ENCODE measurements around the gene ZNF778. TPM values are rescaled to one million over a fixed set of nuclear protein-coding genes. Genes with fewer than 3 reads are reported as not detected.

ZNF778 gene
- total and polyA plus RNA-seq, 2 donors (not counting 1 experiment from before 2014, with no cell fraction given) = 2.2 to 13.4 TPM

- WGBS (ENCODE audit: insufficient coverage) = 97% methylated on average over 25 of the region's 27 CpGs
- no peaks in the 10 kb centered on the region for H3K9me3 ChIP-seq (ENCODE audit: control extremely low read depth in 1 of 3, control insufficient read depth in 2 of 3, insufficient read depth in 1 of 3, low read length in 2 of 3)
- peaks cover 36% of the 10 kb centered on the region for H3K79me2 ChIP-seq (ENCODE audit: control insufficient read depth, insufficient read depth, low read length)
- H3K4me3 Mint-ChIP-seq = no peak overlapping the region
- no peaks in the 10 kb centered on the region for H3K27me3 ChIP-seq (replicated peaks in 1 of 4; ENCODE audit: control extremely low read depth in 1 of 4, control insufficient read depth in 3 of 4, insufficient read depth in 4 of 4, low read length in 3 of 4)
- TF ChIP-seq EZH2 (IDR thresholded peaks at IDR 0.05; ENCODE audit: borderline replicate concordance, insufficient read depth, low read depth, low read length, poor library complexity, severe bottlenecking) = no peak
- no peak for TF ChIP-seq CTCF (IDR thresholded peaks at IDR 0.05)
- no peak overlapping the region for H3K4me3 ChIP-seq (ENCODE audit: control extremely low read depth in 1 of 5, extremely low read depth in 1 of 5, insufficient read depth in 1 of 5, low read depth in 2 of 5, low read length in 4 of 5)
- no peak overlapping the region for H2AFZ ChIP-seq (ENCODE audit: insufficient read depth, low read depth, low read length, poor library complexity, severe bottlenecking)
- H4K20me1 ChIP-seq (ENCODE audit: control insufficient read depth, insufficient read depth, low read length, poor library complexity, severe bottlenecking) = peaks cover 66% of the 10 kb centered on the region
- no peaks in the 10 kb centered on the region for H3K27me3 Mint-ChIP-seq
- CTCF ChIA-PET = interaction anchor here (0.6 kb wide), 1 partner anchor 248 kb away, joined by 4 read pairs; no protein-coding TSS in a partner anchor
- DNase-seq (no peak), ATAC-seq (ENCODE audit: low read depth) (no peak)
- no peaks in the 10 kb centered on the region for H3K4me1 Mint-ChIP-seq
- H3K9me3 Mint-ChIP-seq (ENCODE audit: insufficient read depth) = no peaks in the 10 kb centered on the region
- no peak overlapping the region for H3K9ac ChIP-seq (ENCODE audit: low read length)
- H3K27ac Mint-ChIP-seq = no peak overlapping the region
- no peak overlapping the region for H3K4me2 ChIP-seq (replicated peaks; ENCODE audit: low read depth, low read length, poor library complexity, severe bottlenecking)
- intact Hi-C loops (cut with micrococcal nuclease) = no loop called here
- POLR2A ChIA-PET = no interaction called here
- H3K27ac ChIP-seq (ENCODE audit: low read length in 2 of 2) = no peak overlapping the region
- no peaks in the 10 kb centered on the region for H3K4me1 ChIP-seq (ENCODE audit: control insufficient read depth in 2 of 2, insufficient read depth in 2 of 2, low read length in 2 of 2)
- H3K36me3 ChIP-seq (replicated peaks in 1 of 2; ENCODE audit: control extremely low read depth in 1 of 2, control insufficient read depth in 1 of 2, extremely low read depth in 1 of 2, insufficient read depth in 2 of 2, low read length in 1 of 2) = peaks cover 5 to 71% of the 10 kb centered on the region in 2 experiments
These were observed 52.5 kb downstream of the ZNF778 start for GRCh38 chr16:89269805-89270665.

- Mint-ChIP-seq H3K4me1 (no peaks in the 10 kb centered on the region), H3K9me3 (ENCODE audit: insufficient read depth) (no peaks in the 10 kb centered on the region), H3K27me3 (no peaks in the 10 kb centered on the region), H3K27ac (no peak overlapping the region), H3K4me3 (no peak overlapping the region)
- Histone ChIP-seq H3K9ac (ENCODE audit: low read length) (no peak overlapping the region), H3K4me3 (ENCODE audit: control extremely low read depth in 1 of 5, extremely low read depth in 1 of 5, insufficient read depth in 1 of 5, low read depth in 2 of 5, low read length in 4 of 5) (no peak overlapping the region), H4K20me1 (ENCODE audit: control insufficient read depth, insufficient read depth, low read length, poor library complexity, severe bottlenecking) (peaks cover 72% of the 10 kb centered on the region), H3K4me1 (ENCODE audit: control insufficient read depth in 2 of 2, insufficient read depth in 2 of 2, low read length in 2 of 2) (no peaks in the 10 kb centered on the region), H3K79me2 (ENCODE audit: control insufficient read depth, insufficient read depth, low read length) (peaks cover 44% of the 10 kb centered on the region), H2AFZ (ENCODE audit: insufficient read depth, low read depth, low read length, poor library complexity, severe bottlenecking) (no peak overlapping the region), H3K4me2 (replicated peaks; ENCODE audit: low read depth, low read length, poor library complexity, severe bottlenecking) (no peak overlapping the region), H3K27me3 (replicated peaks in 1 of 4; ENCODE audit: control extremely low read depth in 1 of 4, control insufficient read depth in 3 of 4, insufficient read depth in 4 of 4, low read length in 3 of 4) (no peaks in the 10 kb centered on the region), H3K27ac (ENCODE audit: low read length in 2 of 2) (no peak overlapping the region), H3K9me3 (ENCODE audit: control extremely low read depth in 1 of 3, control insufficient read depth in 2 of 3, insufficient read depth in 1 of 3, low read length in 2 of 3) (no peaks in the 10 kb centered on the region), H3K36me3 (replicated peaks in 1 of 2; ENCODE audit: control extremely low read depth in 1 of 2, control insufficient read depth in 1 of 2, extremely low read depth in 1 of 2, insufficient read depth in 2 of 2, low read length in 1 of 2) (peaks cover 5 to 78% of the 10 kb centered on the region in 2 experiments)
- DNase-seq = no peak
- ChIA-PET POLR2A (no interaction called here), CTCF (interaction anchor here (1.2 kb wide), 1 partner anchor 30 kb away, joined by 3 read pairs; no protein-coding TSS in a partner anchor)
- no peak for TF ChIP-seq EZH2 (IDR thresholded peaks at IDR 0.05; ENCODE audit: borderline replicate concordance, insufficient read depth, low read depth, low read length, poor library complexity, severe bottlenecking)
- ATAC-seq (ENCODE audit: low read depth) = no peak
- intact Hi-C loops (cut with micrococcal nuclease) = no loop called here
- WGBS (ENCODE audit: insufficient coverage) = 97% methylated on average over 32 of the region's 32 CpGs
These were observed 53.3 kb downstream of the ZNF778 start for GRCh38 chr16:89270666-89271345.

All from B cell (primary cell).